KMS-11 (cell line): ENCODE data around the gene TRPV5.

Source experiments
- H2AFZ ChIP-seq: fragments of 200-600 bp; sonication (generic); 2 replicates; pipeline ENCODE4 v1.6.1; 2016; ENCODE audit warnings: antibody characterized with exemption, mixed run types, low read depth
- H3K27ac ChIP-seq: fragments of 200-600 bp; sonication (generic); 2 replicates; pipeline ENCODE4 v1.6.1; 2016; ENCODE audit warnings: mild to moderate bottlenecking, mixed run types
- H3K27me3 ChIP-seq: fragments of 200-600 bp; sonication (generic); 2 replicates; pipeline ENCODE4 v1.6.1; 2017; ENCODE audit warnings: mild to moderate bottlenecking, low read depth, mixed run types, moderate library complexity; ENCODE audit not compliant: insufficient read depth
- H3K36me3 ChIP-seq: fragments of 200-600 bp; sonication (generic); 2 replicates; pipeline ENCODE4 v1.6.1; 2017; ENCODE audit warnings: mild to moderate bottlenecking, mixed run types; ENCODE audit not compliant: insufficient read depth
- H3K4me1 ChIP-seq: fragments of 200-600 bp; sonication (generic); 2 replicates; pipeline ENCODE4 v1.6.1; 2016; ENCODE audit warnings: mild to moderate bottlenecking, low read depth, mixed run types; ENCODE audit not compliant: poor library complexity, severe bottlenecking
- H3K4me2 ChIP-seq: fragments of 200-600 bp; sonication (generic); 2 replicates; pipeline ENCODE4 v1.7.0; 2016; ENCODE audit warnings: mild to moderate bottlenecking, mixed run types
- H3K4me3 ChIP-seq: fragments of 200-600 bp; sonication (generic); IDR thresholded peaks from 2 replicates; pipeline ENCODE4 v1.6.1; 2017; ENCODE audit warnings: low read depth, low read length, mixed read lengths; ENCODE audit not compliant: insufficient read depth
- H3K79me2 ChIP-seq: fragments of 200-600 bp; sonication (generic); 2 replicates; pipeline ENCODE4 v1.6.1; 2016; ENCODE audit warnings: low read depth, mixed run types; ENCODE audit not compliant: insufficient read depth
- H3K9ac ChIP-seq: fragments of 200-600 bp; sonication (generic); 2 replicates; pipeline ENCODE4 v1.6.1; 2016; ENCODE audit warnings: mild to moderate bottlenecking, mixed run types
- H4K20me1 ChIP-seq: fragments of 200-600 bp; sonication (generic); 2 replicates; pipeline ENCODE4 v1.6.1; 2016; ENCODE audit warnings: mild to moderate bottlenecking, mixed run types; ENCODE audit not compliant: insufficient read depth
- TF ChIP-seq, protein P1 (sequence below): fragments of 200-600 bp; sonication (generic); conservative IDR thresholded peaks from 2 replicates; pipeline ENCODE4 v1.6.1; 2017; ENCODE audit warnings: low read depth, mild to moderate bottlenecking, antibody characterized with exemption, low read length, moderate library complexity, mixed read lengths

Gene TRPV5

DNA sequence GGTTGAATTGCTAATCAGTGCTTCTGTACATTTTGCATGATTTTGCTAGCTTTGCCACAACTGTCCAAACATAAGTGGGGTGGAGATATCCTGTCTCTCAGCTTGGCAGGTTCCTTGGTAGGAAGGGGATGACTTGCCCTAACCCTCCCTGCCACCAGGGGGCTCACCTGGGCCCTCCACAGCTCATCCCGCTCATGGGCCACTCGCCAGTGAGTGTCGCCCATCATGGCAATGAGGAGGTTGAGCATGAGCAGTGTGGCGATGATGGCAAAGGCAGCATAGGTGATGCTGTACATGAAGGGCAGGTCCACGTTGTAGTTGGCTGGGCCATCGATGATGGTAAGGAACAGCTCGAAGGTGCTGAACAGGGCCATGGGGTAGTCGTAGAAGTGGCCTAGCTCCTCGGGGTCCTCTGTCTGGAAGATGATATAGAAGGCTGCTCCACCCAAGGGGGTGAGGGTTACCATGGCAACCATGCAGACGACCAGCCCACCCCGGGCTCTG is 60.2 kb downstream of the TRPV5 start:
- Histone ChIP-seq H3K4me2 (no peak overlapping the region), H2AFZ (peak overlapping the region; percentile 24; the same call in 1 of the 2 replicates), H3K4me1 (no peaks in the 10 kb centered on the region), H3K79me2 (no peaks in the 10 kb centered on the region), H3K27ac (no peak overlapping the region), H4K20me1 (no peaks in the 10 kb centered on the region), H3K9ac (no peak overlapping the region), H3K4me3 (no peak overlapping the region), H3K27me3 (no peaks in the 10 kb centered on the region), H3K36me3 (no peaks in the 10 kb centered on the region)
- TF ChIP-seq, protein P1, sequence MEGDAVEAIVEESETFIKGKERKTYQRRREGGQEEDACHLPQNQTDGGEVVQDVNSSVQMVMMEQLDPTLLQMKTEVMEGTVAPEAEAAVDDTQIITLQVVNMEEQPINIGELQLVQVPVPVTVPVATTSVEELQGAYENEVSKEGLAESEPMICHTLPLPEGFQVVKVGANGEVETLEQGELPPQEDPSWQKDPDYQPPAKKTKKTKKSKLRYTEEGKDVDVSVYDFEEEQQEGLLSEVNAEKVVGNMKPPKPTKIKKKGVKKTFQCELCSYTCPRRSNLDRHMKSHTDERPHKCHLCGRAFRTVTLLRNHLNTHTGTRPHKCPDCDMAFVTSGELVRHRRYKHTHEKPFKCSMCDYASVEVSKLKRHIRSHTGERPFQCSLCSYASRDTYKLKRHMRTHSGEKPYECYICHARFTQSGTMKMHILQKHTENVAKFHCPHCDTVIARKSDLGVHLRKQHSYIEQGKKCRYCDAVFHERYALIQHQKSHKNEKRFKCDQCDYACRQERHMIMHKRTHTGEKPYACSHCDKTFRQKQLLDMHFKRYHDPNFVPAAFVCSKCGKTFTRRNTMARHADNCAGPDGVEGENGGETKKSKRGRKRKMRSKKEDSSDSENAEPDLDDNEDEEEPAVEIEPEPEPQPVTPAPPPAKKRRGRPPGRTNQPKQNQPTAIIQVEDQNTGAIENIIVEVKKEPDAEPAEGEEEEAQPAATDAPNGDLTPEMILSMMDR: peak; percentile 87

DNA sequence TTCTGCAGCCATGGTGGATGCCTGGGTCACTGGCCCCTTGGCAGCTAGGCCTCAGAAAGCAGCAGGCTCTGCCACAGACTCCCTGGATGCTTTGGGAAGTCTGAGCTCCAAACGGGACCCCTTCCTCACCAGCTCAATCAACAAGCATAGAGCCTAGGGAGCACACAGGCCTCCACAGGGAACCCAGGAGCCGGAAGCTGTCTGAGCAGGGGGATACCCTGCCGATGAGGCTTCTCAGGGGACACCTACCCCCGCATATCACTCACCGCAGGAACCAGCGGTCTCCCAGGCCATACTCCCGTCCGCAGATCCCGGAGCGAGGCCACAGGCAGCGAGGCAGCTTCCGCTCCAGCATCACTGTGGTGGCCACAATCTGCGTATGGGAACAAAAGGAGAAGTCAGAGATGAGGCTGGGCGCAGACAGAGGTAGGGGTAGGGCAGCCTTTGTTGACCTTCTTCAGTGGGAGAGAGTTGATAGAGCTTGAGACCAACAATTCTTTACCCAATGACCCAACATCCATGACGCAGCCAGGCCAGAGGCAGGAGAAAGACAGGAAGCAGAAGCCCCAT is 61.4 kb downstream of the TRPV5 start:
- TF ChIP-seq, protein P1: no peak
- no peak overlapping the region for H3K4me2 ChIP-seq
- H2AFZ ChIP-seq: no peak overlapping the region
- H3K36me3 ChIP-seq: no peaks in the 10 kb centered on the region
- no peaks in the 10 kb centered on the region for H3K27me3 ChIP-seq
- H3K9ac ChIP-seq: no peak overlapping the region
- H3K4me1 ChIP-seq: no peaks in the 10 kb centered on the region
- no peak overlapping the region for H3K4me3 ChIP-seq
- H4K20me1 ChIP-seq: no peaks in the 10 kb centered on the region
- no peak overlapping the region for H3K27ac ChIP-seq
- H3K79me2 ChIP-seq: no peaks in the 10 kb centered on the region

DNA sequence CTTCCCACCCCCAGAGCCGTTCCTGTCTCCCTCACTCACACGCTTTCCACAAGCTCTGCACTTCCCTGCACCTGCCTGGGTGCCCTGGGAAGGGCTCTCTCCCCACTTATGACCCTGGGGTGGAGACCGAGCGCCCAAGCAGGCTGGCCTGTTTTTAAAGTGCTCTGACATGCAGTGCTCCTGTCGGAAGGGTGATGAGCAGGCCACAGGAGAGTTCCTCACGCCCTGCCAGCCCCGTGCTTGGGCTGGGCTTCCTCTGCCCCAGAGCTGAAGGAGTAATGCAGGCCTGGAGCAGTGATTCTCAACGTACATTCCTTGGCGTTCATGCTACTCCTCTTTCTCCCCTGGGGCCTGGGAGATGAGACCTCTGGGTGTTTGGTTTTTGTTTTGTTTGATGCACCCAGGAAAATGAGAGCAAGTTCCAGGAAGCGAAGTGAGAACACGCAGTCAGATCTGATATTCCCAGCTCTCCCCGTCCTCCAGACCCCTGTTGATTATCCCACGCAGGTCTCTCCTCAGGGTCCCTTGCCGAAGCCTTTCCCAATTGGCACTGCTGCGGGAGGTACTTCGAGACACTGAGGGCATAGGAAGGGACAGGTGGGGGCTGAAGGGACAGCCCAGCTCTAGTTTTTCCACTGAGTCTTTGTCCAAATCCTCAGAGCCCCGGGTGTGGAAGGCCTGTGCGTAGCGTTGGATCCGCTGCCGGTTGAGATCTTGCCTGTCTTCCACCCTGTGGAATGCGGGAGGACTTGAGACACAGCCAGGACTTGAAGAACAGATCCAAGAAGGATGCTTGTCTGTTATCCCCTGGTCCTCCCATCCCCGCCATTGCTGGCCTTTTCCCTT is 62.1 kb downstream of the TRPV5 start:
- H3K4me3 ChIP-seq: no peak overlapping the region
- H3K9ac ChIP-seq: no peak overlapping the region
- TF ChIP-seq, protein P1: no peak
- no peaks in the 10 kb centered on the region for H3K79me2 ChIP-seq
- H3K27ac ChIP-seq: no peak overlapping the region
- H3K27me3 ChIP-seq: no peaks in the 10 kb centered on the region
- no peaks in the 10 kb centered on the region for H4K20me1 ChIP-seq
- H3K4me2 ChIP-seq: no peak overlapping the region
- no peak overlapping the region for H2AFZ ChIP-seq
- H3K4me1 ChIP-seq: no peaks in the 10 kb centered on the region
- no peaks in the 10 kb centered on the region for H3K36me3 ChIP-seq

DNA sequence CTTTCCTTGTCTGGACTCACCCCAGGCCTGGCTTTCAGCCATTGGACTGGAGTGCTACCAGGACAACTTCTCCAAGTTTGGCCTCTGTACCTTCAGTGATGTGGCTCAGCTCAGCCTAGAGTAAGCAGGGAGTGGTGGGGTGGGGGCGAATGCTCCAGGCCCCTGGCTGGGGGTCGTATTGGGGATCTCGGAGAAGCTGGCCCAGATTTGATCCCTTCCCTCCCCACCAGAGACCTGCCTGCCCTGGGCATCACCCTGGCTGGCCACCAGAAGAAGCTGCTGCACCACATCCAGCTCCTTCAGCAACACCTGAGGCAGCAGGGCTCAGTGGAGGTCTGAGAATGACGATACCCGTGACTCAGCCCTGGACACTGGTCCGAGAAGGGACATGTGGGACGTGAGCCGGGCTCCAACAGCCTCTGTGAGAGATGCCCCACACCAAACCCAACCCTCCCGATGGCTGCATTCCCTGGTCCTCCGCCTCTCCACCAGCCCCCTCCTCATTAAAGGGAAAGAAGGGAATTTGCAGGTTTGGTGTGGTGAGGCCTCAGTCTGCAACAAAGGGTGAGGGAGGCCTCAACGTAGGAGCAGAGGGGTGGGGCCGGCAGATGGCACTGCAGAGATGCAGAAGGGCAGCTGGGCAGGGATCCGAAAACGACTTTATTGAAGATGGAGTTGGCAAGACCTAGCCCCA is 62.8 kb downstream of the TRPV5 start:
- Histone ChIP-seq H3K9ac (no peak overlapping the region), H3K4me3 (no peak overlapping the region), H3K79me2 (no peaks in the 10 kb centered on the region), H2AFZ (no peak overlapping the region), H3K27me3 (no peaks in the 10 kb centered on the region), H3K4me1 (no peaks in the 10 kb centered on the region), H3K36me3 (no peaks in the 10 kb centered on the region), H4K20me1 (no peaks in the 10 kb centered on the region), H3K4me2 (no peak overlapping the region), H3K27ac (no peak overlapping the region)
- TF ChIP-seq, protein P1: no peak
